Ishikawa (cell line): ENCODE data around the gene TBC1D16.

ENCODE experiments used
- CEBPB ChIP-seq: IDR thresholded peaks from 2 replicates; pipeline ENCODE4 v1.6.1; 2012
- CREB1 ChIP-seq: IDR thresholded peaks from 2 replicates; pipeline ENCODE4 v1.6.1; 2012; ENCODE audit warnings: low read depth
- EGR1 ChIP-seq: IDR thresholded peaks from 2 replicates; pipeline ENCODE4 v1.6.1; 2012
- EP300 ChIP-seq: IDR thresholded peaks from 2 replicates; pipeline ENCODE4 v1.6.1; 2012; ENCODE audit warnings: borderline replicate concordance
- FOXM1 ChIP-seq: IDR thresholded peaks from 2 replicates; pipeline ENCODE4 v1.6.1; 2012; ENCODE audit warnings: low read depth, borderline replicate concordance
- MAX ChIP-seq: IDR thresholded peaks from 2 replicates; pipeline ENCODE4 v1.6.1; 2012
- NFIC ChIP-seq: IDR thresholded peaks from 2 replicates; pipeline ENCODE4 v1.6.1; 2012
- RAD21 ChIP-seq: IDR thresholded peaks from 2 replicates; pipeline ENCODE4 v1.6.1; 2012; ENCODE audit warnings: low read depth
- REST ChIP-seq: IDR thresholded peaks from 2 replicates; pipeline ENCODE4 v1.6.1; 2012; ENCODE audit warnings: low read depth, mild to moderate bottlenecking
- TAF1 ChIP-seq: IDR thresholded peaks from 2 replicates; pipeline ENCODE4 v1.6.1; 2012; ENCODE audit warnings: low read depth, mild to moderate bottlenecking
- TCF12 ChIP-seq: IDR thresholded peaks from 2 replicates; pipeline ENCODE4 v1.6.1; 2012; ENCODE audit warnings: low read depth
- TEAD4 ChIP-seq: IDR thresholded peaks from 2 replicates; pipeline ENCODE4 v1.6.1; 2012
- USF1 ChIP-seq: IDR thresholded peaks from 2 replicates; pipeline ENCODE4 v1.6.1; 2012
- YY1 ChIP-seq: IDR thresholded peaks from 2 replicates; pipeline ENCODE4 v1.6.1; 2012; ENCODE audit warnings: low read depth
- ZBTB7A ChIP-seq: IDR thresholded peaks from 2 replicates; pipeline ENCODE4 v1.6.1; 2012; ENCODE audit warnings: low read depth

The TBC1D16 gene

GRCh38 chr17:80050706-80051105 lies 15.0 kb upstream of the TBC1D16 start:
- no peak for TF ChIP-seq USF1
- no peak for TF ChIP-seq FOXM1
- no peak for TF ChIP-seq CEBPB
- no peak for TF ChIP-seq TCF12
- no peak for TF ChIP-seq RAD21
- no peak for TF ChIP-seq NFIC
- TF ChIP-seq MAX = no peak
- TF ChIP-seq YY1 = no peak
- TF ChIP-seq REST = no peak
- TF ChIP-seq EP300 = no peak
- TF ChIP-seq TEAD4 = no peak
- TF ChIP-seq TAF1 = no peak
- no peak for TF ChIP-seq ZBTB7A
- no peak for TF ChIP-seq EGR1
- TF ChIP-seq CREB1 = no peak

GRCh38 chr17:80049986-80050385 lies 14.3 kb upstream of the TBC1D16 start:
- TF ChIP-seq MAX (no peak), FOXM1 (no peak), CREB1 (no peak), USF1 (no peak), CEBPB (no peak), YY1 (no peak)

GRCh38 chr17:80047176-80047575 lies 11.5 kb upstream of the TBC1D16 start:
- no peak for TF ChIP-seq FOXM1
- no peak for TF ChIP-seq ZBTB7A
- TF ChIP-seq MAX = no peak
- no peak for TF ChIP-seq EGR1
- TF ChIP-seq CREB1 = no peak

GRCh38 chr17:80045703-80046102 lies 10.0 kb upstream of the TBC1D16 start:
- TF ChIP-seq YY1 = no peak
- TF ChIP-seq TAF1 = no peak
- TF ChIP-seq NFIC = no peak
- no peak for TF ChIP-seq REST
- TF ChIP-seq TCF12 = no peak
- TF ChIP-seq TEAD4 = no peak
- TF ChIP-seq RAD21 = no peak
- TF ChIP-seq CREB1 = no peak
- no peak for TF ChIP-seq CEBPB
- TF ChIP-seq EP300 = no peak
- no peak for TF ChIP-seq FOXM1
- no peak for TF ChIP-seq EGR1
- TF ChIP-seq ZBTB7A = no peak
- TF ChIP-seq MAX = no peak

- no peak for TF ChIP-seq CREB1
- TF ChIP-seq TAF1 = no peak
- no peak for TF ChIP-seq MAX
- no peak for TF ChIP-seq TCF12
- TF ChIP-seq TEAD4 = no peak
- no peak for TF ChIP-seq NFIC
- no peak for TF ChIP-seq EP300
- TF ChIP-seq YY1 = no peak
- no peak for TF ChIP-seq CEBPB
- TF ChIP-seq USF1 = no peak
- TF ChIP-seq ZBTB7A = no peak
- no peak for TF ChIP-seq REST
- no peak for TF ChIP-seq EGR1
- no peak for TF ChIP-seq RAD21
- TF ChIP-seq FOXM1 = no peak
These were observed 8.3 kb upstream of the TBC1D16 start for GRCh38 chr17:80043963-80044362.
